ENCODE measurements around the gene EPSTI1.

DNA sequence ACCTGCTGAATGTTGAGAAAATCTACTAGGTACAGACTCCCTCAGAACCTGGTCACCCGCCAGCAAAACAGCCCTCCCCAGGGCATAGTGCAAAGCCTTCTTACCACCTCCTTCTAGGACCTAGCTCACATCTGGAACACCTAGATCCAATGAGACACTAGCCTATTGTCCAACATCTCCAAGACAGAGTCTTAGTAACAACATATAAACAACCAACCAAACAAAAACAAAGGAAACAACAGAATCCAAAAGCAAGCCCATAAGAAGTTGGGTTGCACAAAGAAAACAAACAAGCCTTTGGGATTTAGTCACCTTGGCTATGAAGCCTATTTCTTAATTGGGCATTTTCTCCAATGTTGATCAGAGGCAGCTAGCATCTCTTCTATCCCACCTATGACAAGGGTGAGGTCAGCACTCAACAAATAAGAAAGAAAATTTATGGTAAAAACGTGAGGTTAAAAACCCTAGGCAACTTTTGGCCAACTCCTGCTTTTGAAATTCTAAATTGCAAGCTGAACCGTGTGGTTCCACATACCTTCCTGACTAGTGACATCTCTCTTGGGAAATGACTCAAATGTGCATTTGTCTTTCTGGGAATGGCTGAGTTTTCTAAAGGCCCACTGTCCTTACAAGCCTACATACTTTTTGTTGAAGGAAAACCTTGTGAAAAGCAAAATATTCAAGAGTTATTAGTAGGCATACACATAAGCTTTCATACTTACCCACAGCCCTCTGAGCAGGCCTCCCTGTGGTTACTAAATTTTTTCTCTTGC is 144.0 kb downstream of the EPSTI1 start:
- TF ChIP-seq POLR2A (IDR thresholded peaks at IDR 0.05; ENCODE audit: low read depth, low read length), result no peak
- TF ChIP-seq POU2F2 (IDR thresholded peaks at IDR 0.05; ENCODE audit: low read depth, low read length), result no peak
- TF ChIP-seq POLR2AphosphoS5 (IDR thresholded peaks at IDR 0.05; ENCODE audit: low read depth, low read length), result no peak
- TF ChIP-seq TAF1 (IDR thresholded peaks at IDR 0.05; ENCODE audit: low read depth, low read length), result no peak
- TF ChIP-seq PAX5 (IDR thresholded peaks at IDR 0.05; ENCODE audit: insufficient read depth, low read length, severe bottlenecking), result no peak
- no peak for TF ChIP-seq SPI1 (IDR thresholded peaks at IDR 0.05; ENCODE audit: low read depth, low read length)

All from GM12891 (cell line).